NCI-H82 treated with DMSO at 0.1 percent for 48 hours (cell line): Measurements from ENCODE around the gene SPTLC3.

Source experiments
- DNase-seq: peaks from one replicate; lab custom pipeline; 2025; ENCODE audit not compliant: unreplicated experiment; lab: John Stamatoyannopoulos, UW

The SPTLC3 gene

DNA sequence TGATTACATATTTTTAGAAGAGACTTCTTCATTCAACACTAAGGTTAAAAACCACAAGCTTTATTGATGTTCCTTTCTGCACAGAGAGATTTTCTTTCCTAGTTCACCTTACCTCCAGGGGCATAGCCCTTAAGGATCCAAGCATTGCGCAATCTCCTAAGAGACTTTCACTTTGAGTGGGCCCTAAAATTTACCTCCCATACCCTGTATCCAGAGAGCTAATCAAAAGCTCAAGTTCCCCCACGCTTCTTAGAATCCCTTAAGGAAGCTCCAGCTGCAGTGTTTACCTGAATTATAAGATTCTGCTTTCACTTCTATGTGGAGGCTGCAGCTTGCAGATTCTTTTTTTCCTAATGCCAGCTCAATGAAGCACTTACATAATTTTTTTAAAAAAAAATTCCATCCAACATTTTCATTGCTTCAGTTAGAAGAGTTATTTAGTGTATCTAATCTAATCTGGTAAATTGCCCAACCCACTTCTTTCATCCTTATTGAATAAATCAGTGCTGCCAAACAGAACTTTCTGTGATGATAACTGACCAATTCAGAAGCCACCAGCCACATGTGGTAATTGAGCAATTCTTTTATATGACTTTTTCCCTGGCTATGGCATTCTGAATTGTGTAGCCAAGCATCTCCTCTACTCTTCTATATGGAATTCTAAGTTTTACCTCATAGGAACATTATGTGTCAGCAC, 24.6 kb upstream of the SPTLC3 start:
- no peak for DNase-seq

GRCh38 chr20:12984863-12985262, 23.9 kb upstream of the SPTLC3 start:
- no peak for DNase-seq

GRCh38 chr20:12987261-12987660, 21.5 kb upstream of the SPTLC3 start:
- no peak for DNase-seq

- no peak for DNase-seq
Measured at GRCh38 chr20:12989586-12990115, 19.1 kb upstream of the SPTLC3 start.

DNA sequence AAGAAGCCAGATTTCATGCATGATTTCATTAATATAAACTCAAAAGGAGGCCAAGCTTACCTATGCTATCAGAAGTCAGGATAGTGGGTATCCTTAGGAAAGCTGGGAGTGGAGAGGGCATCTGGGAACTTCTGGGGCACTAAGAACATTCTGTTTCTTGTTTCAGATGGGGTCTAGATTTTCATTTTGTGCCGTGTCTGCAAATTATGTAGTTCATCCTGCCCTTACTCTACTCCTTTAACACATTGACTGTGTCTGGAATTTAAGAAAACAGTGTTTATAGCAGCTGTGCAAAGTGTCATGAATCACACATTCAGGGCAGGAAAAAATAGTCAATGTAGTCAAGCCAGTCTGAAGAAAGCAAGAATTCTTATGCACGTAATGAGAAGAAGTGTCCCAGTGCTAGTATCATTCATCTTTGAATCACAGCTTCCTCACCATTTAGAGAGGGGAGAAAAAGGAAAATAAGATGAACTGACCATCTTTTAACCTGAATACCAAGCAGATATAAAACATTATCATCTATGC, 11.6 kb upstream of the SPTLC3 start:
- no peak for DNase-seq

DNA sequence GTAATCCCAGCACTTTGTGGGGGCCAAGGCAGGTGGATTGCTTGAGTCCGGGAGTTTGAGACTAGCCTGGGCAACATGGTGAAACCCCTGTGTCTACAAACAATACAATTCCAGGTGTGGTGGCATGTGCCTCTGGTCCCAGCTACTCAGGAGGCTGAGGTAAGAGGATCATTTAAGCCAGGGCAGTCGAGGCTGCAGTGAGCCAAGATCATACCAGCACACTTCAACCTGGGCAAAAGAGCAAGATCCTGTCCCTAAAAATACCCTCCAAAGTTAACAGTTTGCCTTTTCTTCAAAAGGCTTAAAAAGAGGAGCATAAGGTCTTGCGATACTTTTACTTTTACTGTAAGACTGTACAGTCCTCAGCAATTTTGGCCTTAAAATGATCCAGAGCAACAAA, 10.7 kb upstream of the SPTLC3 start:
- no peak for DNase-seq

DNA sequence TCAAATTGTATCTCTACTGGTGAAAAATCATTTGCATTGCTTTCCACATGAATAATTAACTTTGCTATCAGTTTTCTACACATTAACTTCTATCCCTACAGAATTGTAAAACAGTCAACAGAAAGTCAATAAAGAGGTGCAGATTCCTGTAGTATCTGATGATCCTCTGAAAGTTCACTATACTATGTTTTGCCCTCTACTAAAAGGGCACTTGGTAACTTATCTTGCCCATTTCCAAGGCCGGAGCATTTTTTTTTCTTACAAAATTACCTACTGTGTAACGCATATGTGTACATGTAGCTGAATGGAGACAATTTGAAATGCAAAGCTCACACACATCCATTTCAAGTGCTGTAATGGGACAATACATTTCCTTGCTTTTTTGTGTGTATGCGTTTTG, 9.6 kb upstream of the SPTLC3 start:
- no peak for DNase-seq

DNA sequence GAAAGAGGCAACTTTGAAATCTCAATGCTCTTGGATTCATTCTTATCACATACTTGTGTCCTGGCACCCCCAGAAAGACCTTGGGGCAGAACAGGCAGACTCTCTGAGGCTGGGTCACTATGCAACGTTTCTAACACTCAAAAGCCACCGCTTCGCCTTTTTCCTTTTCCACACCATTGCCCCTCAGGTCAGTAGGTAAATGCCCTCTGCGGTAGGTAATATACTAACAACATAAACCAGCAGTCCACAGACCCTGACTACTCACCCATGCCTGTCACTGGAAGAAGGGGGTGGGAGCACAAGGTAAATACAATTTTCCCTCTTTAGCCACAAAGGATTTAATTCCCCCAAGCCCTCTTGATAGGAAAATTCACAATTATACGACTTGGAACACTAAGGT, 6.5 kb upstream of the SPTLC3 start:
- DNase-seq: no peak

- no peak for DNase-seq
Measured at GRCh38 chr20:13006825-13007224, 1.9 kb upstream of the SPTLC3 start.

- DNase-seq: no peak
Measured at GRCh38 chr20:13007596-13007995, 1.2 kb upstream of the SPTLC3 start.

GRCh38 chr20:13009682-13010406, 1.1 kb downstream of the SPTLC3 start:
- DNase-seq: no peak

GRCh38 chr20:13012886-13013285, 4.1 kb downstream of the SPTLC3 start:
- no peak for DNase-seq

DNA sequence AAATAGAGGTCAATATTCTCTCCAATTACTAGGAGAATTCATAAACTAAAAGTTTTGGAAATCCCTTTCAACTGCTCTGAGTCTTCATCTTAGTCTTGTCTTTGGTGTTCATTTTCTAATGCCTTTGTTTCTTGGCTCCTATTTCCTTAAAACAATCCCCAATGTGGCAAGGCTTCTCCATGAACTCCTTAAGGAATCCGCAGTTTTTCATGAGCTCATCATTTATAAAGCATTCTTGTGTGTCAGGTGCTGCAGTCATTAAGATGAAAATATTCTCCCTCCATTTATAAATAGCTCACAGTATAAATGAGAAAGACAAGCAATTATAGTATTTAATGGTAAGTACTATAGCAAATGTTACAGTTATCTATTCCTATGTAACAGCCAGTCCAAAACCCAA, 4.6 kb downstream of the SPTLC3 start:
- no peak for DNase-seq

- no peak for DNase-seq
Measured at GRCh38 chr20:13017235-13017634, 8.5 kb downstream of the SPTLC3 start.

GRCh38 chr20:13017883-13018535, 9.2 kb downstream of the SPTLC3 start:
- no peak for DNase-seq

DNA sequence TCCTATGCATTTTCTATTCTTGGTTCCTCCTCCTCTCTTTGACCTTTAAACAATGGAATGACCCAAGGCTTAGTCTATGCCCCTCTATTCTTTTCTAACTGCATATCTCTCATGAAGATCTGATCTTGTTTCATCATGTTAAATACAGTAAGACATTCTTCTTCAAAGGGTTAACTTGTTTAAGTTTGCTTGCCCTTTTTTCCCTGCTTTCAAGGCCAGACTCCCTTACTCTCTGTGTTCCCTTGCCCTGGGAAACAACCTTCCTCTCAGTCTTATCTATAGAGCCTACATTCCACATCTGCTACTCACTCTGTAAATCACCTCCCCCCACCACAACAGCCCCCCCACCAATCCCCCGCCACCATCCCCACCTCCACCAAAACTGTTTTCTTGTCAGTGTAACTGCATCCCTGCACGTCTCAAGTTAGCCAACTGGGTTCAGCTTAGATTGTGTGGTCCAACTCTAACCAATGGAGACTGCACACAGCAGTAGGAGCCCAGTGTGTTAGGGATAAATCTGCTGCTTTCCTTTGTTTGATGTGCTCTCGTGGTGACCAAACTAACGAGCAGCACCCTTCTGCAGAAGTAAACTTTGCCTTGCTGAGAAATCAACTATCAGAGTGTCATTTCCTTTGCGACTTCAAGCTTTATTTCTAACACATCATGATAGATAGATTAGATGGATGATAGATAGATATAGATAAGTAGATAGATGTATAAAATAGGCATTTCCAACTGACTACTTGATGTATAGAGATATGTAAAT, 12.6 kb downstream of the SPTLC3 start:
- no peak for DNase-seq

DNA sequence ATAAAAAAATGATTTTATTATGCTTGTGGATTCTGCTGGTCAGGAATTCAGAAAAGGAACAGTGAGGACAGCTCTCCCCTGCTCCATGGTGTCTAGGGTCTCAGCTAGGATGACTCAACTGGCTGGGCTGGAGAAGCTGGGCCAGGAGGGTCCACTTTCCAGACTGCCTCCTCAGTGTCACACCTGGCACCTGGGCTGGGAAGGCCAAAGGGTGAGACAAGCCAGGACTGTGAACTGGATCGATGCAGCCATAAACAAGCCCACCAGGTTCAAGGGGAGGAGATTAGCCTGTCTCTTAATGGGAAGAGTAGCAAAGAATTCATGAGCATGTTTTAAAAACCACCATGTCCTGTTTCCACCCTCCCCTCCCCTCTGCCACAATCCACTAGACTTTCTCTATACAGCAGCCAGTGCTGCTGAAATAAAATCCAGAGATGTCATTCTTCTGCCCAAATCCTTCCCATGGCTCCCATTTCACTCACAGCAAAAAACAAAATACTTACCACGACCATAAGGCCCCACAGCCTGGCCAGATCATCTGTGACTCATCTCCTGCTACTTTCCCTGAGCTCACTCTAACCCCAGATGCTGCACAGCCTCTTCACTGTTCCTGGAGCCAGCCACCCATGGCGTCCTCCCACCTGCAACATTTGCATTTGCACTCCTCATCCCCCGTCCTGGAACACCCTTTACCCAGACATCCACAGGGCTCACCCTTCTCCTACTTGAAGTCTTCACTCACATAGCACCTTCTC, 13.8 kb downstream of the SPTLC3 start:
- DNase-seq: no peak

DNA sequence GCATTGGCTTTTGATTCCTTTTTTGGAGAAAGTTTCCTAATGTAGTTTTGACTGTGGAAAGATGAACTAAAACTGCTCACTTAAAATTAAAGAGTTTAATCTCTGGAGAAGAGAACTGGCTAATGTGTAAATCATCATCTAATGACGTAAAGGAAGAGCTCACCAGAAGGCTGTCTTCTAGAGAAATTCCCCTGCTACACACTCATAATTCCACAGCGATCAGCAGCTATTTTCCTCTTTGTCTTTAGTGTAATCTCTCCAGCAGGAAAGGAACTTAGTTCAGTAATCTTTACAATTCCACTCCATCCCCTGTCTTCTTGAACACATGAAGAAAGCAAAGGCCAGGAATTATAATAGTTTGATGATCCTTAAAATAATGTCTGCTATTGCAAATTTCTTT, 15.8 kb downstream of the SPTLC3 start:
- no peak for DNase-seq

DNA sequence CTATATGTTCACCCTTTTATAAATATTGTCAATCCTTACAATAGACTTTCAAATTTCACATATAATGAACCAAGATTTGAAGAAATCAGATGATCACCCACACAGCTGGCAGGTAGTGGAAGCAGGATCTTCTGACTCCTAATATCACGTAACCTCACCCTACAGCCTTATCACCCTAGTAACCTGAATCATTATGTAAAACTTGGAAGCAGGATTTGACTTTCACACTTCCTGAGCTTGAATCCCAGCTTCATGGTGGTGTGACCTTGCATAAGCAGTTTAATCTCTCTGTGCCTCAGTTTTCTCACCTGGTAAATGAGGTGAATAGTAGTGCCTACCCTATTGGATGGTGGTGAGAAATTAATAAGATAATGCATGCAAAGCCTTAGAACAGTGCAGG, 16.4 kb downstream of the SPTLC3 start:
- DNase-seq: no peak

DNA sequence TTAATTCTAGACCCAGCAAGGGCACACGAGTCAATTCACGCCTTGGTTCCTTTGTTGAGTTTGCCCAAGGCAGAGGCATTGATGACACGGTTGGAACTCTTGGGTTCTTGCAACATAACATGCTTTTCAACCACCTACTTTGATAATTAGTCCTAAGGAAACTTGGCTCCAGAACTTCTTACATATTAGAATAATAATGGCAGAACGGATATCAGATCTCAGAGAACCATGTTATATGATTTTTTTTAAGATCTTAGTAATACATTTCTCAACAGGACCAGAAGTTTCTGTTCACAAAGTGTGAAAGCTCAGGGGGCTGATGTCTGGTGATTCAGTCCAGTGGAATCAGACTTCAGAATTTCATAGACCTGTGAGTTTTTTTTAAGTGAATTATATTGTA, 19.2 kb downstream of the SPTLC3 start:
- no peak for DNase-seq
